H54 (cell line): Measurements from ENCODE around the gene EPHB6.

Source experiments
- DNase-seq: peaks from one replicate; pipeline ENCODE4 v3.0.0; 2011; ENCODE audit warnings: low spot score, mixed read lengths; ENCODE audit not compliant: insufficient read length
- FAIRE-seq: peaks from 3 replicates; lab custom pipeline; 2011; peaks lifted over from hg19 to GRCh38; lab: Jason Lieb, UNC
- POLR2A ChIP-seq: IDR thresholded peaks from 2 replicates; pipeline ENCODE4 v1.6.1; 2011; ENCODE audit warnings: low read depth, mild to moderate bottlenecking, low read length

The EPHB6 gene

GRCh38 chr7:142897691-142898090 is 42.8 kb downstream of the EPHB6 start:
- no peak for TF ChIP-seq POLR2A
- no peak for FAIRE-seq
- no peak for DNase-seq

GRCh38 chr7:142898377-142899170 is 43.7 kb downstream of the EPHB6 start:
- FAIRE-seq (no peak), DNase-seq (no peak)
- TF ChIP-seq POLR2A, result no peak

- no peak for TF ChIP-seq POLR2A
- FAIRE-seq, result no peak
- no peak for DNase-seq
Observed at GRCh38 chr7:142899661-142900060, 44.8 kb downstream of the EPHB6 start.

GRCh38 chr7:142901426-142902259 is 46.8 kb downstream of the EPHB6 start:
- DNase-seq (no peak), FAIRE-seq (no peak)
- TF ChIP-seq POLR2A, result no peak

DNA sequence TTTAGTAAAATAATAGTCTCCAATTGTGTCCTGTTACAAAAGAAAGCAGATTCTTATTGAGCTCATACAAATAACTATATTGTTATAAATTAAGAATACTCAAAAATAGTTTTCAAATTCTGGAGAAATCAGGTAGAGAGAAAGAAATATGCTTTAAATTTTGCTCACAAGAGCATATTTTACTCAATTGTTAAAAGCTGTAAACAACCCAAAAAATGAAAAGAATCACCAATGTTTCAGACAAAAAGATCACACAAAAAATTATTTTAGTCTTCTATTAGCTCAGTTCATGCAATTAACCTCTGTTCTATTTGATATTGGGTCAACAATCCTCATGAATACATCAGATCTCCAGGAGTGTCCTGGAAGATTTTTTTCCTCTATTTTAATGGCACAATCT is 49.3 kb downstream of the EPHB6 start:
- no peak for DNase-seq
- no peak for TF ChIP-seq POLR2A
- no peak for FAIRE-seq

GRCh38 chr7:142905759-142906158 is 50.9 kb downstream of the EPHB6 start:
- TF ChIP-seq POLR2A, result no peak
- DNase-seq (no peak), FAIRE-seq (no peak)

DNA sequence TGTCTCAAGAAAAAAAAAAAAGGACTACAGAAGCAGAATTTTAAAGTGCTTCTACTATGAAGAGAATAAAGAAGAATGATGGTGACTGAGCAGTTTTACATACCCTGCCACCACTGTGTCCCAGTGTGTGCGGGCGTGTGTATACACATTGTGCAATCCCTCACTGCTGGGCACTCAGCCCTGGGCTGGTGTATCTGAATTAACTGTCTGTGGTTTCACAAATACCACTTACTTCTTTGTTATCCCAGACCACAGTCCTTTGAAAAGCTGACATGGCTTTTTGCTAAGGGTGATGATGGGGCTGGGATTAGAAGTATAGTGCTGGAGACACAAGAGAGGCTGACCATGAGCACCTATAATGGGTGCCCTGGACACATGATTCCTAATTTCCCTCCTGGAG is 51.8 kb downstream of the EPHB6 start:
- TF ChIP-seq POLR2A, result no peak
- FAIRE-seq, result no peak

DNA sequence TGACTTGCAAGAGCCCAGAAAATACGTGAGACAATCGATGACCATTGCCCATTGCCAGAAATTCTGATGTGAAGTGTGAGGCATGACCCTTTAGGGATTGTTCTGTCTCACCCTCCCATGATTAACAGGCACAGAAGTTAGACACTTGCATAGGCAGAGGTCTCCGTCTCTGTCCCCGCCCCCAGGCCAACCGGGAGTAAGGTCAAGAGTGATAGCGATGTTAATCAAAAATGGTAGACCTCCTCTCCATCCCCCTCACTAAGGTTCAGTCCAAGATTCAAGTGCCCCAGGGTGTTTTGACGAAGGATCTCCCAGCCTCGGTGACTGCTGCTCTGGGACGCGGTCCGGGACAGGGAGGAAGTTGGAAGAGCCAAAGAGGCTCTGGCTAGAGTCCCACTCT is 53.4 kb downstream of the EPHB6 start:
- DNase-seq, result no peak
- TF ChIP-seq POLR2A, result no peak
- FAIRE-seq, result no peak

More for the DNA sequence above, 51.8 kb downstream of the EPHB6 start:
- DNase-seq, result no peak

- no peak for TF ChIP-seq POLR2A
- FAIRE-seq (no peak), DNase-seq (no peak)
Observed at GRCh38 chr7:142908921-142909890, 54.3 kb downstream of the EPHB6 start.

GRCh38 chr7:142910031-142910433 is 55.2 kb downstream of the EPHB6 start:
- FAIRE-seq, result no peak

GRCh38 chr7:142910481-142910880 is 55.6 kb downstream of the EPHB6 start:
- DNase-seq (no peak), FAIRE-seq (no peak)
- TF ChIP-seq POLR2A, result no peak

More at GRCh38 chr7:142910031-142910433, 55.2 kb downstream of the EPHB6 start:
- no peak for DNase-seq
- TF ChIP-seq POLR2A, result no peak

- no peak for TF ChIP-seq POLR2A
- no peak for FAIRE-seq
- DNase-seq, result no peak
Observed at GRCh38 chr7:142913051-142913450, 58.2 kb downstream of the EPHB6 start.

GRCh38 chr7:142913566-142913965 is 58.7 kb downstream of the EPHB6 start:
- no peak for FAIRE-seq
- no peak for DNase-seq
- no peak for TF ChIP-seq POLR2A
